Erythroblast (primary cell): ENCODE measurements around the gene FMNL3.

Experiments used
- GATA1 ChIP-seq: IDR thresholded peaks from 2 replicates; pipeline ENCODE4 v1.6.1; 2011; ENCODE audit warnings: low read depth, mild to moderate bottlenecking, control low read depth, low read length, moderate library complexity
- POLR2A ChIP-seq: IDR thresholded peaks from 2 replicates; pipeline ENCODE4 v1.6.1; 2011; ENCODE audit warnings: mild to moderate bottlenecking, low read length

- TF ChIP-seq POLR2A (no peak), GATA1 (no peak)
Measured at GRCh38 chr12:49748306-49748705, 41.1 kb upstream of the FMNL3 start.
